Measurements from ENCODE around the gene GJD2. TPM values are rescaled to one million over a fixed set of nuclear protein-coding genes. Genes with fewer than 3 reads are reported as not detected.

The GJD2 gene
- total RNA-seq, 1 experiment from 2014 or later, result not detected

- Histone ChIP-seq H2AK5ac (ENCODE audit: insufficient read length, low read length) (no peak overlapping the region), H4K20me1 (ENCODE audit: control insufficient read depth, insufficient read depth, insufficient read length) (no peaks in the 10 kb centered on the region), H3K79me2 (ENCODE audit: insufficient read depth, low read length) (no peaks in the 10 kb centered on the region), H4K5ac (ENCODE audit: insufficient read length, low read depth, low read length) (no peak overlapping the region), H3K9ac (ENCODE audit: extremely low read depth, insufficient read length, low read length) (no peak overlapping the region), H3T11ph (ENCODE audit: low read length) (no peak overlapping the region), H3K23ac (ENCODE audit: insufficient read length, low read depth, low read length) (no peak overlapping the region), H3K27ac (ENCODE audit: insufficient read length, low read depth, low read length) (no peak overlapping the region), H3K79me1 (ENCODE audit: insufficient read depth, low read depth, low read length, poor library complexity, severe bottlenecking) (no peaks in the 10 kb centered on the region), H2BK5ac (ENCODE audit: insufficient read length, low read length) (no peak overlapping the region), H2BK20ac (ENCODE audit: low read depth, low read length, poor library complexity, severe bottlenecking) (no peak overlapping the region), H2BK120ac (ENCODE audit: low read depth, low read length, poor library complexity, severe bottlenecking) (no peak overlapping the region), H4K8ac (replicated peaks; ENCODE audit: insufficient read length, low read depth, low read length) (no peak overlapping the region), H3K4ac (ENCODE audit: low read depth, low read length) (no peak overlapping the region), H4K91ac (ENCODE audit: insufficient read length, low read depth, low read length) (no peak overlapping the region), H2BK12ac (ENCODE audit: insufficient read length, low read depth, low read length) (no peak overlapping the region), H3K23me2 (ENCODE audit: insufficient read length, low read depth, low read length, poor library complexity, severe bottlenecking) (no peaks in the 10 kb centered on the region), H3K18ac (ENCODE audit: insufficient read length, low read depth, low read length) (no peak overlapping the region), H3K4me1 (ENCODE audit: insufficient read depth, low read length) (peaks cover 11% of the 10 kb centered on the region; the same call in 1 of the 2 replicates), H2BK15ac (ENCODE audit: low read depth, low read length) (no peak overlapping the region), H3K27me3 (ENCODE audit: insufficient read depth, low read length) (no peaks in the 10 kb centered on the region), H2AFZ (ENCODE audit: low read length) (no peak overlapping the region), H3K14ac (ENCODE audit: insufficient read depth, low read length) (no peak overlapping the region), H3K56ac (ENCODE audit: insufficient read length, low read depth, low read length) (no peak overlapping the region), H3K4me2 (ENCODE audit: insufficient read depth, insufficient read length, low read length) (no peak overlapping the region), H3K9me3 (ENCODE audit: control insufficient read depth, low read depth, low read length) (no peaks in the 10 kb centered on the region)
- Mint-ChIP-seq H3K27me3 (ENCODE audit: low read depth) (peaks cover 3% of the 10 kb centered on the region; the same call in 1 of the 2 replicates), H3K27ac (no peak overlapping the region), H3K36me3 (ENCODE audit: insufficient read depth in 1 of 3, low read depth in 3 of 3) (peaks cover 0 to 13% (median 0%) of the 10 kb centered on the region in 3 experiments; a peak in 3 of 7 replicates), H3K9me3 (peaks cover 0 to 12% of the 10 kb centered on the region in 2 experiments; a peak in 4 of 5 replicates), H3K4me3 (no peak overlapping the region), H3K4me1 (peaks cover 42 to 46% of the 10 kb centered on the region in 2 experiments)
- no peak for TF ChIP-seq CTCF (conservative IDR thresholded peaks at IDR 0.05)
- no CpG with 5 or more reads among the region's 2 CpGs for WGBS (ENCODE audit: extremely low coverage, insufficient read length, low lambda C conversion rate)
- DNase-seq, result no peak
Observed at GRCh38 chr15:34729056-34729455, 25.7 kb downstream of the GJD2 start.
